A549 treated with AZD9567 at 1 μM for 4 hours (cell line): ENCODE measurements around the gene CBLN4. TPM values are rescaled to one million over a fixed set of nuclear protein-coding genes. Genes with fewer than 3 reads are reported as not detected.

ENCODE experiments used
- total RNA-seq: library from RNA; stranded (reverse); fragments of 200-300 nt; extraction: Qiagen RNA extraction; gene quantifications from 5 replicates; pipeline ENCODE4 v1.2.3, GENCODE V29; 2022; ENCODE audit not compliant: insufficient read depth

The CBLN4 gene
- total RNA-seq, result not detected in 5 replicates

DNA sequence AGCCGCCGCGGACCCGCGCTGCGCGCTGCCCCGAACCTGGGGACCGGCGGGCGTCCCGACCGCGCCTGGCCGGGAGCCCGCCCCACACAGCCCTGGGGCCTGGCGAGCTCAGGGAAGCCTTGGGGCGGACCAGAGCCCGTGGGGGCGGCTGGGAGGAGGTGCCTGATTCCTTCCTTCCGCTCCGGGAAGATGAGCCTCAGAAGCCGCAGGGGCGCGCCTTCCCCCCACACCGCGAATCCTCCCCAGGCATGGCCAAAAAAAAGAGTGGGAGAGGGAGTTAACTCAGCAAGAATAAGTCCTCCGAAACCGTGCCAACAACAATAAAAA lies at the start of gene CBLN4:
Gene CBLN4, minus strand, starts transcription at position 131 of the 327 bp plus-strand sequence. CDS start 1,348 bp downstream, outside the sequence.

Other genes starting within 250 kb of the CBLN4 start
- gene MC3R, start 243.2 kb upstream of the CBLN4 start, total RNA-seq, result not detected in 5 replicates